NT2/D1 (cell line): ENCODE data around the gene CBR3.
A peak's percentile ranks its signal among the peaks of the same experiment; 100 is the strongest.
"Not testable (repeated sequence)": the region's sequence is repeated elsewhere in the genome, so short reads cannot be mapped to it uniquely, and the experiment has no call there.

Experiments used
- DNase-seq: peaks from one replicate; pipeline ENCODE4 v3.0.0-alpha.2; 2011; ENCODE audit warnings: low read depth, low spot score
- H3K27me3 ChIP-seq: 2 replicates; pipeline ENCODE4 v1.6.0; 2011; ENCODE audit warnings: mild to moderate bottlenecking; ENCODE audit not compliant: insufficient read length, insufficient read depth
- H3K36me3 ChIP-seq: 2 replicates; pipeline ENCODE4 v1.6.1; 2011; ENCODE audit warnings: mild to moderate bottlenecking, low read length, mixed read lengths; ENCODE audit not compliant: insufficient read depth, insufficient read length
- H3K4me1 ChIP-seq: 2 replicates; pipeline ENCODE4 v1.5.1; 2011; ENCODE audit not compliant: insufficient read depth, insufficient read length
- H3K4me3 ChIP-seq: 2 replicates; pipeline ENCODE4 v1.5.1; 2011; ENCODE audit warnings: low read depth; ENCODE audit not compliant: insufficient read length
- H3K9ac ChIP-seq: 2 replicates; pipeline ENCODE4 v1.6.0; 2011; ENCODE audit warnings: low read depth; ENCODE audit not compliant: insufficient read length
- H3K9me3 ChIP-seq: 2 replicates; pipeline ENCODE4 v1.5.1; 2011; ENCODE audit warnings: mild to moderate bottlenecking, low read length; ENCODE audit not compliant: insufficient read depth
- SUZ12 ChIP-seq: IDR thresholded peaks from 2 replicates; pipeline ENCODE4 v1.6.1; 2011; ENCODE audit not compliant: insufficient read length, insufficient read depth; ENCODE audit errors: extremely low read depth
- YY1 ChIP-seq: IDR thresholded peaks from 2 replicates; pipeline ENCODE4 v1.6.1; 2011; ENCODE audit not compliant: insufficient read length, insufficient read depth
- ZNF274 ChIP-seq: IDR thresholded peaks from 2 replicates; pipeline ENCODE4 v1.6.1; 2011; ENCODE audit warnings: mild to moderate bottlenecking, low read depth, low read length

The CBR3 gene

GRCh38 chr21:36097427-36098181 lies 37.3 kb upstream of the CBR3 start:
- no peak overlapping the region for H3K4me3 ChIP-seq
- no peak for TF ChIP-seq SUZ12
- no peak for TF ChIP-seq YY1
- no peak for TF ChIP-seq ZNF274
- H3K36me3 ChIP-seq: no peaks in the 10 kb centered on the region
- peaks cover 7% of the 10 kb centered on the region for H3K4me1 ChIP-seq
- peaks cover 74% of the 10 kb centered on the region for H3K9me3 ChIP-seq
- peak; percentile 48 for DNase-seq
- H3K27me3 ChIP-seq: no peaks in the 10 kb centered on the region
- peak overlapping the region; percentile 51 for H3K9ac ChIP-seq

- Histone ChIP-seq H3K9me3 (peaks cover 74% of the 10 kb centered on the region), H3K4me1 (peaks cover 7% of the 10 kb centered on the region), H3K27me3 (no peaks in the 10 kb centered on the region), H3K4me3 (no peak overlapping the region), H3K36me3 (no peaks in the 10 kb centered on the region), H3K9ac (no peak overlapping the region)
- no peak for DNase-seq
- no peak for TF ChIP-seq YY1
- TF ChIP-seq ZNF274: no peak
- TF ChIP-seq SUZ12: no peak
Measured at GRCh38 chr21:36098182-36098532, 36.7 kb upstream of the CBR3 start.

- Histone ChIP-seq H3K4me1 (peaks cover 7% of the 10 kb centered on the region), H3K36me3 (no peaks in the 10 kb centered on the region), H3K9ac (no peak overlapping the region), H3K4me3 (no peak overlapping the region), H3K9me3 (peaks cover 70% of the 10 kb centered on the region), H3K27me3 (no peaks in the 10 kb centered on the region)
- DNase-seq: no peak
- TF ChIP-seq ZNF274 (no peak), SUZ12 (no peak), YY1 (no peak)
Measured at GRCh38 chr21:36099000-36099399, 35.9 kb upstream of the CBR3 start.

- H3K4me3 ChIP-seq, H3K4me1 ChIP-seq, H3K9ac ChIP-seq, H3K36me3 ChIP-seq, H3K27me3 ChIP-seq: not testable (repeated sequence)
- H3K9me3 ChIP-seq: peaks cover 63% of the 10 kb centered on the region
- peak; percentile 77 for DNase-seq
Measured at GRCh38 chr21:36099695-36100211, 35.1 kb upstream of the CBR3 start.

- no peaks in the 10 kb centered on the region for H3K27me3 ChIP-seq
- no peak overlapping the region for H3K4me3 ChIP-seq
- TF ChIP-seq SUZ12: no peak
- TF ChIP-seq YY1: no peak
- TF ChIP-seq ZNF274: no peak
- DNase-seq: no peak
- H3K36me3 ChIP-seq: no peaks in the 10 kb centered on the region
- peaks cover 51% of the 10 kb centered on the region for H3K9me3 ChIP-seq
- no peak overlapping the region for H3K9ac ChIP-seq
- peaks cover 7% of the 10 kb centered on the region for H3K4me1 ChIP-seq
Measured at GRCh38 chr21:36100971-36101641, 33.8 kb upstream of the CBR3 start.

- Histone ChIP-seq H3K9me3 (peaks cover 50% of the 10 kb centered on the region), H3K9ac (no peak overlapping the region), H3K27me3 (no peaks in the 10 kb centered on the region), H3K4me1 (peaks cover 3% of the 10 kb centered on the region), H3K4me3 (no peak overlapping the region), H3K36me3 (peaks cover 5% of the 10 kb centered on the region)
- no peak for DNase-seq
- TF ChIP-seq SUZ12: no peak
- no peak for TF ChIP-seq YY1
- no peak for TF ChIP-seq ZNF274
Measured at GRCh38 chr21:36103434-36103833, 31.4 kb upstream of the CBR3 start.

- peak overlapping the region; percentile 48 for H3K4me3 ChIP-seq
- DNase-seq: peak; percentile 82
- H3K9me3 ChIP-seq: peaks cover 51% of the 10 kb centered on the region
- H3K27me3 ChIP-seq: no peaks in the 10 kb centered on the region
- H3K4me1 ChIP-seq: no peaks in the 10 kb centered on the region
- peaks cover 5% of the 10 kb centered on the region for H3K36me3 ChIP-seq
- TF ChIP-seq YY1: no peak
- TF ChIP-seq SUZ12: no peak
- TF ChIP-seq ZNF274: no peak
- peak overlapping the region; percentile 81 for H3K9ac ChIP-seq
Measured at GRCh38 chr21:36104317-36105300, 30.3 kb upstream of the CBR3 start.
